Stimulated activated CD4-positive, alpha-beta T cell treated with anti-CD3 and anti-CD28 coated beads, Interleukin-12 subunit alpha, Interleukin-12 subunit beta, amount 100 ng/mL, for 48 hours (primary cell): Measurements from ENCODE around the gene PIM3.

Experiments used
- DNase-seq, 3 donors: peaks; one replicate each; pipeline ENCODE4 v3.0.0-alpha.2; 2020; ENCODE audit warnings: low read depth in 2 of 3, low spot score in 1 of 3

Gene PIM3

GRCh38 chr22:49960159-49961004, at the start of gene PIM3:
PIM3 (plus strand) TSS chr22:49960772; CDS start chr22:49960948, 176 bp downstream.
- peak; percentile 83 to 93 (median 90) for DNase-seq

- DNase-seq: no peak
These were observed 48.5 kb upstream of the PIM3 start for GRCh38 chr22:49911881-49912625.

- DNase-seq: no peak
These were observed 47.5 kb upstream of the PIM3 start for GRCh38 chr22:49913026-49913425.

GRCh38 chr22:49913446-49913845, 47.1 kb upstream of the PIM3 start:
- no peak for DNase-seq

GRCh38 chr22:49914256-49914655, 46.3 kb upstream of the PIM3 start:
- DNase-seq: no peak

GRCh38 chr22:49915610-49916009, 45.0 kb upstream of the PIM3 start:
- no peak for DNase-seq

GRCh38 chr22:49916831-49917230, 43.7 kb upstream of the PIM3 start:
- DNase-seq: no peak

- DNase-seq: peak; percentile 94 to 96 (median 96)
These were observed 42.3 kb upstream of the PIM3 start, which contains the start of the genes ALG12 and CRELD2 for GRCh38 chr22:49917974-49918910. ALG12 (minus strand) TSS chr22:49918438; CDS start chr22:49913765, 4,673 bp downstream. CRELD2 (plus strand) TSS chr22:49918634; CDS start chr22:49918770, 136 bp downstream.

GRCh38 chr22:49918911-49919881, 41.4 kb upstream of the PIM3 start:
- no peak for DNase-seq

GRCh38 chr22:49920859-49921258, 39.7 kb upstream of the PIM3 start:
- no peak for DNase-seq

- no peak for DNase-seq
These were observed 38.9 kb upstream of the PIM3 start for GRCh38 chr22:49921508-49922278.

- DNase-seq: no peak
These were observed 38.1 kb upstream of the PIM3 start for GRCh38 chr22:49922484-49922883.

- DNase-seq: no peak
These were observed 37.6 kb upstream of the PIM3 start for GRCh38 chr22:49922926-49923325.

- DNase-seq: no peak
These were observed 37.1 kb upstream of the PIM3 start for GRCh38 chr22:49923445-49923844.

GRCh38 chr22:49924113-49924833, 36.3 kb upstream of the PIM3 start:
- no peak for DNase-seq

- DNase-seq: no peak
These were observed 34.9 kb upstream of the PIM3 start for GRCh38 chr22:49925525-49926128.

GRCh38 chr22:49926916-49927315, 33.7 kb upstream of the PIM3 start:
- DNase-seq: no peak
